Effector CD4-positive, alpha-beta T cell (primary cell): ENCODE measurements around the gene ACO2.

Source experiments
- DNase-seq: peaks from one replicate; pipeline ENCODE4 v3.0.0-alpha.2; 2020

ACO2 gene

DNA sequence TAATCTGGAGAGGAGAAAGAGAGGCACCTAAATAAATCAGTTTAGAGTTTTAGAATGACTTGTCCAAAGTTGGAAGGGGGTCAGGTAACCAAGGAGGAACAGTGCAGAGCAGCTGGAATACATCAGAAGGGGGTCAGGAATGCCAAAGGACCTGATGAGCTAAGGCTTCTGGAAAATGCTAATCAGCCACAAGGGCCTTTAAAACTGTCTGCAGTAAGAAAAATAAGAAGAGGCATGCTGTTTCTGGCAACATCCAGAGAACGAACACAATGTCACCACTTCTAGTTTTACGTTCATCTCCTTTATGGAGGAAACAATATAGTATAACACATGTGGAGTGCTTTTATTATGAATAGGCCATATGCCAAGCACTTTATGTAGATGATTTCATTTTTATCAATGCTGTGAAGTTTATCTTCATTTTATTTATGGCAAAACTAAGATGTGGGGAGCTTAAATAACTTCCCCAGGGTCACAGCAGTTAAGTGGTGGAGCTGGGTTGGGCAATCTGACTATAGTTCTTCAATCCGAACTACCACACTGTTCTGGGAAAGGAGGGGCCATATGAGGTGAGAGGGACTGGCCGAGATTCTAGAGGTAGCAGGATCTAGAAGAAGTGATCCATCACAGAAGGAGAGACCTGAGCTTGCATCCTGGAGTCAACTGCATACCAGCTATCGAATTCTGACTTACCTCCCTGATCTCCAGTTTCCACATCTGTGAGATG is 22.6 kb downstream of the ACO2 start:
- DNase-seq: no peak

DNA sequence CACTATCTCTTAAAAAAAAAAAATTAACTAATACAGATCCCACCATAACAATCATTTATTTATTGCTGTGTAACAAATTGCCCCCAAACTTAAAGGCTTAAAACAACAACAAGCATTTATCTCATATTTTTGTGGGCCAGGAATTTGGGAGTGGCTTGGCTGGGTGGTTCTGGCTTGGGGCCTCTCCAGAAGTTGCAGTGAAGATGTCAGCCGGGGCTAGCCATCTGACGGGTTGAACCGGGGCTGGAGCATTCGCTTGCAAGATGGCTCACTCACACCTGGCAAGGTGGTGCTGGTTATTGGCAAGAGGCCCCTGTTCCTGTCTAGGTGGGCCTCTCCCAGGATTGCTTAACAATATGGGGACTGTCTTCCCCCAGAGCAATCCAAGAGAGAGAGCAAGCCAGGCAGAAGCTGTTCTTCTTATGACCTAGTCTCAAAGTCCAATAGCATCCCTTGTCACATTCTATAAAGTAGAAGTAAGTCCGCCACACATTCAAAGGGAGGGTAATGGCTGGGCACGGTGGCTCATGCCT is 29.5 kb downstream of the ACO2 start:
- no peak for DNase-seq

DNA sequence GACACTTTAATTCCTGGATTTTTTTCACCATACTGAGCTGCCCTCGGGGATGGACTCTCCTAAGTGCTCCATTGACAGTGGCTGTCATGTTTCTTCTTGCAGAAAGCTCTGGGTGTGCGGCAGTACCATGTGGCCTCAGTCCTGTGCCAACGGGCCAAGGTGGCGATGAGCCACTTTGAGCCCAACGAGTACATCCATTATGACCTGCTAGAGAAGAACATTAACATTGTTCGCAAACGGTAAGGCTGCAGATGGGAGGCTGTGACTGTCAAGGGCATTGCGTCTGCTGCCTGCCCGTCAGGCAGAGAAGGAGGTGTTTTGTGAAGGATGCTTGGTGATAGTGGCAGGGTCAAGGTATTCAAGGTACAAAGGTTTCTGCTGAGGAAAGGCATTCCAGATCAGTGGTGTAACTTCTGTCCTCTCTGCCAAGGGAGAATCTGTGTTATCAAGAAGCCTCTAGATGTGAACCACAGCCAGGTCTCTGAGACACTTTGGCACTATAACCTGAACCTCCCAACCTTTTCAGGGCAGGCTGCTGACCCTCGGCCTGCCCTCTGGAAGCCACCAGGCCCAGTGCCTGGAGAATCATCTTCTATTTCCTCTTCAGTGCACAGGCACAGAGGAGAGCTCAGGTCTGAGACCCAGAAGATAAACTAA is 30.8 kb downstream of the ACO2 start:
- DNase-seq: no peak

DNA sequence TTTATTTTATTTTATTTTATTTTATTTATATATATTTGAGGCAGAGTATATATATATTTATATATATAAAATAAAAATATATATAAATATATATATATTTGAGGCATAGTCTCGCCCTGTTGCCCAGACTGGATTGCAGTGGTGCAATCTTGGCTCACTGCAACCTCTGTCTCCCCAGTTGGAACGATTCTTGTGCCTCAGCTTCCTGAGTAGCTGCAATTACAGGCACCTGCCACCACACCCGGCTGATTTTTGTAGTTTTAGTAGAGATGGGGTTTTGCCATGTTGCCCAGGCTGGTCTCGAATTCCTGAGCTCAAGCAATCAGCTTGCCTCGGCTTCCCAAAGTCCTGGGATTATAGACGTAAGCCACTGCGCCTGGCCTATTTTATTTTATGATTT is 31.4 kb downstream of the ACO2 start:
- DNase-seq: no peak

DNA sequence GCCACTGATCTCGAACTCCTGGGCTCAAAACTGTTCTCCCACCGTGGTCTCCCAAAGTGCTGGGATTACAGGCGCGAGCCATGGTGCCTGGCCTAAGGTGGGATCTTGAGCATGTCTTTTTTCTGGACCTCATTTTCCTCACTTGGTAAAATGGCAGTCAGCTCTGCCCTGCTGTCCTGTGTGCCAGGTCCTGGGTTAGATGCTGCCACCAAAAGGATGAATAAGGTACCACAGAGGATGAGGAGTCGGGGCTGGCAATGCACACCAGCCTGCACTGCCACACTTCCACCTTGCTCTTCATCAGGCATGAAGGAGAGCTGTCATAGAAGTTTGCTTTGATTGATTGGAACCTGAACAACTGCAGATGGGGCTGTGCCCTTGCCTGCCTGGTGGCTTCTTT is 32.3 kb downstream of the ACO2 start:
- no peak for DNase-seq

DNA sequence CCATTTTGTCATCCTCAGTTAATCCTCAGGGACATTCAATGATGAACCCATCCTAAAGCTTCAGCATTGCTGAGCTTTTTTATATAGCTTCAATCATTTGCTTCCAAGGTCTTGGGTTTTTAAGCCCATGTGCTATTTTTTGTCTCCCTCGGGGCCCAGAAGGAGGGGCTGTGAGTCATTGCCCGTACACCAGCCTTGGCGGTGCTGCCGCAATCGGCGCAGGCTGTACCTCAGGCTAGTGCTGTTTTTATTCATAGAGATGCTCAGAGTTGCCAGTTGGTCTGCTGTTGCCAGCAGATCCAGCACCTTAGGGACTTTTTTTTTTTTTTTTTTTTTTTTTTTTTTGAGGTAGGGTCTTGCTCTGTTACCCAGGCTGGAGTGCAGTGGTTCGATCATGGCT is 35.5 kb downstream of the ACO2 start:
- DNase-seq: no peak

DNA sequence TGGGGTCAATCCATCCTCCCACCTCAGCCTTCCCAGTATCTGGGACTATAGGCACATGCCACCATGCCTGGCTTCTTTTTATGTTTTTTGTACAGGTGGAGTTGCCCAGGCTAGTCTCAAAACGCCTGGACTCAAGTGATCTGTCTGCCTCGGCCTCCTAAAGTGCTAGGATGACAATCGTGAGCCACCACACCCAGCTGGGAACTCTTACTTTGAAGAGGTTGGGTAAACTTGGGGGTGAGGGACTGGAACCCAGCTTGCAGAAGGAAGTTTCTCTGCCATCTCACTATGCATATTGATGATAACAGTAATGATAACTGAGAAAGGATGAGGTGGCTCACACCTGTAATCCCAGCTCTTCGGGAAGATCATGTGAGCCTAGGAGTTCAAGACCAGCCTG is 35.9 kb downstream of the ACO2 start:
- DNase-seq: no peak

DNA sequence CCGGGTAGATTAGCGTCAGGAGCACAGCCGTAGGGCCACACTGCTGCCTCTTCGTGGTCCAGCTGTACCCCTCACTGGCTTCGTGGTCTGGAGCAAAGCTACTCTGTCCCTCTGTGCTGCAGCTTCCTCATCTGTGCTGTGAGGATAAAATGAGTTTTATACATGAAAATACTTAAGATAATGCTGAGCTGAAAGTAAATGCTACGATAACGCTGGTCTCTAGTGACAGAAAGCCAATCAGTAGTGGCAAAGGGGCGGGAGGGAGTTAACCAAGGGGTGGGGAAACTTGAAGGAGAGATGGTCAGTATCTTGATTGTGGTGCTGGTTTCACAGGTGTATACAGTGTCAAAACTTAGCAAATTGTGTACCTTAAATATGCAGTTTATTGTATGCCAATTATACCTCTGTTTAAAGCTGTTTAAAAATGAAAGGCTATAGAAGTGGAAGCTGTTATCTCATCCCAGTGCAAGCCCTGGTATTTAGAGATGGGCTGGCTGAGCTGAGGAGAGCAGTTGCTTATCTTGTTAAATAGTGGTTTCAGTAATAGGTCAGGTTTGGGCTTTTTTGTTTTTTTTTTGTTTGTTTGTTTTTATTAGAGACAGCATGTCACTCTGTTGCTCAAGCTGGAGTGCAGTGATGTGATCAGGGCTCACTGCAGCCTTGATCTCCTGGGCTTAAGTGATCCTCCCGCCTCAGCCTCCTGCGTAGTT is 36.7 kb downstream of the ACO2 start:
- no peak for DNase-seq

DNA sequence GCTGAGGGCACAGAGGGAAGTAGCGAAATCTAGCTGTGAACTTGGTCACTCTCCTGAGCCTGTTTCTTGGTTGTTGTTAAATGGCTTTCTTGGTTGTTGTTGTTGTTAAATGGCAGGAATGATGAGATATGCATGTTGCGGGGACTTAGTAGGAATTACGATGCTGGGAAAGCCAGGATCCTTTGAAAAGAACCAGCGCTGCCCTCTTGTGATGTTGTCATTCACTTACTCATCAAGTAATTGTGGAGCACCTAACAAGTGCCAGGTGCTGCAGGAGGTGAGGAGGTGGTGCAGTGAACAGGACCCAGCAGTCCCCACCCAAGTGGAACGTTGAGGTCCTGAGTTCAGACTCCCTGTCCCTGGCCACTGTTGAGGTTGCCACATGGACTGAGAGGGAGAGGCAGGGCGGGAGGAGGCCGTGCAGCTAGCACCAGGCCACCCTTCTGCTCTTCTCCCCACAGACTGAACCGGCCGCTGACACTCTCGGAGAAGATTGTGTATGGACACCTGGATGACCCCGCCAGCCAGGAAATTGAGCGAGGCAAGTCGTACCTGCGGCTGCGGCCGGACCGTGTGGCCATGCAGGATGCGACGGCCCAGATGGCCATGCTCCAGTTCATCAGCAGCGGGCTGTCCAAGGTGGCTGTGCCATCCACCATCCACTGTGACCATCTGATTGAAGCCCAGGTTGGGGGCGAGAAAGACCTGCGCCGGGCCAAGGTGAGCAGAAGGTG is 38.6 kb downstream of the ACO2 start:
- no peak for DNase-seq

DNA sequence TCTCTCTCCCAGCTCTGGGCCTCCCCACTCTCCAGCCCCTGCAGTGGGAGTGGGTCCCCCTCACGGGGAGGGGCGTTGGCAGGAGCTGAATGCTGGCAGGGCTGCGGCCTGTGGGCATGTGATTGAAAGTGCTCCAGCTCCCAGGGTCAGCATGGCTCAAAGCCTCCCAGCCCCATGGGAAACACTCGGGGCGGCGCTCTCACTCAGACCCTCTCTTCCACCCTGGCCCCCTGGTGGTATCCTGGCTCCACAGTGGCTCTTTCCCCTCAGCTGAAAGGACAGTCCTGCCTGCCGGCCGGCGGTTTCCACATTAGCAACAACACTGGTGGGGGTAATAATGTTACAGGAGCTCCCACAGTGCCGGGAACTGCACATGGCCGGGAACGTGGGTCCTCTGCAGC is 39.9 kb downstream of the ACO2 start:
- no peak for DNase-seq

DNA sequence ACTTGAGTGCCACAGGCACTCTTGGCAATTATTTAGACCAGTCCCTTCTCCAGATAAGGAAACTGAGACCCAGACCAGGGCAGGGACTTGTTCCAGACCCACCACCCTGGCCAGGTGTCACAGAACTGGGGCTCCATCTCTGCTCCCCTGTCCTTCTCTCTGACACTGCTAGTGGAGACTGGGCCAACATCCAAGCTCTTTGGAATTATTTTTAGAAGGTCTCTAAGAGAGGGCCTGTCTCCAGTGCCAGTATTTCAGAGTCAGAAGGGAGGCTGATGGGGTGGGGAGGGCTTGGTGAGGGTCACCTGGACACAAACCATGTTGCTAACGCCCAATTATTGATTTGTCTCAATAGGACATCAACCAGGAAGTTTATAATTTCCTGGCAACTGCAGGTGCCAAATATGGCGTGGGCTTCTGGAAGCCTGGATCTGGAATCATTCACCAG is 42.6 kb downstream of the ACO2 start:
- no peak for DNase-seq

DNA sequence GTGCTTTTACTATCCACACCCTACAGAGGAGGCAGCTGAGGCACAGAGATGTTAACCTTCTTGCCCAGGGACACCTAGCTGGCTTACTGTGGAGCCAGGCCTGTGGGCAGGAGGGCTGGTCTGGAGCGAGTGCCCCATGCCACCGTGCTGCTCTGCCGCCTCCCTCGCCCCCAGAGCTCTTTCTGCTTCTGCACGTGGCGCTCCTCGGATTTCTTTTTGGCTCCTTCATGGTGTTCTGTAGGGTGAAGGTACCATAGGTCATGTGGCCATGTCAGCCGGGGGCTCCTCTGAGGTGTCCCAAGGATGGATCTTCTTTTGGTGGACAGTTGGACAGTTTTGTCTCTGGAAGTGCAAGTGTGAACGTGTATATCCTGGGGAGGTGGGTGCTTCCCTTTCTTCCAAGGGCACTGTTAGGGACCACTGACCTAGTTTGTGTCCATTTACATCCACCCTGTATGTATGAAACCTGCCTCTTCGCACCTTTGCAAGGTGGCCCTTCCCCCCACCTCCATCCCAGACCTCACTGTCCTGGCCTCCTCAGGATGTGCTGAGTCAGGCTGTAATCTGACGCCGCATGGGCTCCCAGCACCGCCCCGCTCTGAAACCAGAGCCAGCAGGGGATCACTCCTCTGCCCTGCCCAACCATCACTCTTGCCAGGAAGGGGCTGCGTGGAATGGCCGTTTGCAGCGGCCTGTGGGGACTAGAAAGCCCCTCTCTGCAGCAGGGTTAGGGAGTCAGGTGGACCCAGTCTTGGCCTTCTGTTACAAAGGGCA is 43.7 kb downstream of the ACO2 start:
- DNase-seq: no peak

DNA sequence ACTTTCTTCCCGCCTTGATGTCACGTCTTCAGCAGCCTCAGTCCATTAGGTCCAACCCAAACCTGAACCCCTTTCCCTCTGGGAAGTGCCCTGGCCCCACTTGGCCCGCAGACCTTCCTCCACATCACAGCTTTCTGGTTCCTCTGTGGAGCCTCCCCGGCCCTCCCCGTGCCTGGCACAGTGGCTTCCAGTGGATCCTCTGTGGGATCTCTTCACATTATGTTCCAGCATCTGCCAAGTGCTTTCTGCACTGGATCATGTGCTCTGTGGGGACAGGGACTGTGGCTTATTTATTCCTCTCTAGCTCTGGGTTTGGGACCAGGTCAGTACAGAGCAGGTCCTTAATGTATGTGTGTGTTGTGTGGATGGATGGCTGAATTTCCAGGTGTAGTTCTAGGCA is 44.5 kb downstream of the ACO2 start:
- no peak for DNase-seq

DNA sequence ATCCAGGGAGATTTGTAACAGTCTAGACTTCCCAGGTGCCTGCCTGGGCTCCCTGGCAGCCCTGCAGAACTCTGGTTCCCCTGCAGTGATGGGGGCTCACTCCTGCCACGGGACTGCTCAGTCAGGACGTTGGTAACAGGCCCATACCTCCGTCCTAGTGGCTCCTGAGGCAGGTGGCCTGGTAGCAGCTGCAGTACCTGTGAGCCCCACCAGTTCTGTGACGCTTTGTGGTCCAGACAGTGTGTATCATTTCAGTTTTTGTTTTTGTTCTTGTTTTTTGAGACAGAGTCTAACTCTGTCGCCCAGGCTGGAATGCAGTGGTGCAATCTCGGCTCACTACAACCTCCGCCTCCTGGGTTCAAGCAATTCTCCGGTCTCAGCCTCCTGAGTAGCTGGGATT is 47.5 kb downstream of the ACO2 start:
- DNase-seq: no peak

DNA sequence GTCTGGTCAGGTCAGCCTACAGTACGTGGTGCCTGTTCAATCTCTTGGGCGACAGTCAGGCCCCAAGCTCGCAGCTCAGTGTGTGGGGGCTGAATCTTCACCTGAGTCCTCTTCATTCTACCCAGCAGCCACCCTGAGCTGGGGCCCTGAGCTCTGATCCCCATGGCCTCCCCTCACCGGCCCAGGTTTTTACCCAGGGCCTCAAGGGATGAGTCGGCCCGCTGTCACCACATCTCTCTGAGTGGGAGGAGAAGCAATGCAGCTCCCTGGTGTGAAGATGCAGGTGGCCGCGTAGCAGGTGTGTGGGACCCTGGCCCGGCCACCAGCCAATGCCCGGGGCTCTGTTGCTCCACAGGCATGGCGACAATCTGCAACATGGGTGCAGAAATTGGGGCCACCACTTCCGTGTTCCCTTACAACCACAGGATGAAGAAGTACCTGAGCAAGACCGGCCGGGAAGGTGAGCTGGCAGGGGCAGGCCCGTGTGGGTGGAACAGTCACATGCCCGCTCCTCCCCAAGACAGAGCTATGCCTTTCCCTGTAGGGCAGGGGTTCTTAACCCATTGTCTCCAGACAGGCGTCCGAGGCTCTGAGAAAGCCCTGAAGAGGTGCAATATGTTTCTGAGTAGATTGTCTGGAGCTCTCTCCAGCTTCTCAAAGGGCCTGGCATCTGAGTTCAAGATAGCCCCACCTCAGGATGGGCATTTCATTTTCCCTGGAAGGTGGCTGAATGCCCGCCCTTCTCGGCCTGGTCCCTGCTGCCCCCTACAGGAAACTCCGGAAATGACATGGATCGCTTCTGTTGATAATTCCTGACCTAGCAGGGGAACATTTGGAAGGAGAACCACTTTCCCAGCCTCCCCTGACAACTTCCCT is 48.5 kb downstream of the ACO2 start:
- DNase-seq: no peak

DNA sequence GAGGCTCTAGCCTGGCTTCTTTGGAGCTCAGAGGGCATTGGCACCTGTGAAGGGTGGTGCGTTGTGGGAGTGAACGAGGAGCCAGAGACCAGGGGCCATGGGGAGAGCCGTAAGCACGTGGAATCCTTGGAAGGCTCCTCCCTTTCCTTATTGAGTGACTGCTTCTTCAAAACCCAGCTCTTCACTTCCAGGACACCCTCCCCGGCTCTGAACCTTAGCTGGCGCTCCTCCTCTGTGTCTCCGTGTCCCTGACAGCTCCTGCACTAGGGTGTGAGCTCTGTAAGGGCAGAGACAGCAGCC is 49.1 kb downstream of the ACO2 start:
- no peak for DNase-seq

DNA sequence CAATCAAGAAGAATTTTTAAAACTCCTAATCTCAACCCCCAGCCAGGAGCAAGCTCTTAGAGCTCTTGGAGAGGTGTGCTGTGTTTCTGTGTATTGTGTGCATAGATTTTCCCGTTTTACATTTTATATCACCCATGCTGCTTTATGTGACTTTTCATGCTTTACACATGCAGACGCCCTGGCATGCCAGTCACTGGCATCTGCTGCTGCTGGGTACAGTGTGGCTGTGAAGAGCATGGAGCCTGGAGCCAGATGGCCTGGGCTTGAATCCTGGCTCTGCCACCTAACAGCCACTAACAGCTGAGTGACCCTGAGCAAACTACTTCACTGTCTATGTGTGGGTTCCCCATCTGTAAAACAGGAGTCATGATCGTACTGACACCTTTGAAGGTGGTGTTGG is 52.2 kb downstream of the ACO2 start:
- DNase-seq: no peak

DNA sequence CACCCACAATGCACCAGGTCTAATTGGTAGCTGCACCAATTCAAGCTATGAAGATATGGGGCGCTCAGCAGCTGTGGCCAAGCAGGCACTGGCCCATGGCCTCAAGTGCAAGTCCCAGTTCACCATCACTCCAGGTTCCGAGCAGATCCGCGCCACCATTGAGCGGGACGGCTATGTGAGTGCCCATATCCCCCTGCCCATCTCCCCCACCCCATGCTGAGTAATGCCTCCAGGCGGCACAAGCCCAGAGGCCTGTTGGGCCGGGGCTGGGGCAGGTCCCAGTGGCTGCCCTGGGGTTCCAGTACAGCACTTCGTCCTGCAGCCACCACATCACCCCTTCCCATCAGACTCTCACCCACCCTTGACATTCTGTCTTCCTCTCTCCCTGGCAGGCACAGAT is 53.9 kb downstream of the ACO2 start:
- no peak for DNase-seq

DNA sequence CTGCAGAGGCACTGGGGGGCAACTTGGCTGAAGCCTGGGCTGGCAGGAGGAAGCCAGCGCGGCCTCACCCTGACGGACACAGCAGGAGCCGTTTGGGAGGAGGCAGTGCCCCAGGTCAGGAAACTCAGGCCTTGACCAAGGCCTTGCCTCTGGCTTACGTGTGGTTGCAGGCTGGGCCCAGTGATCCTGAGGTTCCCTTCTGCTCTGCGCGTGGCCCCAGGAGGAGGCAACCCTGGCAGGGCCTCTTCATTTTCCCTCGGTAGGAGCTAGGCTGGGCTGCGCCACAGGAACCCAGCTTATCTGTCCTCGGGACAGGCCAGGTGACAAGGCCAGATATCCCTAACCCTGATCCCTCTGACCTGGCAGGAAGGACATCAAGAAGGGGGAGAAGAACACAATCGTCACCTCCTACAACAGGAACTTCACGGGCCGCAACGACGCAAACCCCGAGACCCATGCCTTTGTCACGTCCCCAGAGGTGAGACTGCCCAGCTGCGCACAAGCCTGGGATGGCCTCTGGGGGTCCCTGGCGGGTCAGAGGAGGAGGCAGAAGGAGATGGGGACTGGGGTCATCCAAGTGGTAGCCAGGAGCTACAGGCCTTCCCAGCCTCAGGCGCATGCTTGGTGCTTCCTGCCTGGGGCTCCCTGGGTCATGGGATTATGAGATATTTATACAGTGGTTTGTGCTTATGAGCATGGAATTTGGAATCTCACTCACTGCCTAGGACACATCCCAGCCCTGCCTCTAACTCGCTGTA is 54.7 kb downstream of the ACO2 start:
- no peak for DNase-seq

DNA sequence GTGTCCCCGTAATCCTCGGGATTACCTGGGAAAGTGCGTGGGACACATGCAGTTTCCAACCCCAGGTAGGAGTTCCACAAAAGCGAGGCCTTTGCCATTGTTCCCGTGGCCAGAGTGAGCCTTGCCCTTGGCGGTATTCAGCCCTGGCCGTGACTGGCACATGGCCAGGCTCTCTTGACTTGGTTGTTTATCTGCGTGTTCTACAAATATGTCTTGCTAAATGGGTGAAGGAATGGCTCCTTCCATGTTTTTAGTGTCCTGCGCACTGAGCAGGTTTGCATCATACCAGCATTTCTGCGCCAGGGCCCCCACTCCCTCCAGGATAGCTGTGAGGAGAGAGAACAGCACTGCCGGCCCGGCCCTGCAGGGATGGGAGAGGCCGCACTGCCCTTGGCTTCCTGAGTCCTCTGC is 55.3 kb downstream of the ACO2 start:
- DNase-seq: no peak
